Measurements from ENCODE around the gene GUCA2A. TPM values are rescaled to one million over a fixed set of nuclear protein-coding genes. Genes with fewer than 3 reads are reported as not detected.

Gene GUCA2A
- total RNA-seq, 1 donor from 2014 or later, result not detected

DNA sequence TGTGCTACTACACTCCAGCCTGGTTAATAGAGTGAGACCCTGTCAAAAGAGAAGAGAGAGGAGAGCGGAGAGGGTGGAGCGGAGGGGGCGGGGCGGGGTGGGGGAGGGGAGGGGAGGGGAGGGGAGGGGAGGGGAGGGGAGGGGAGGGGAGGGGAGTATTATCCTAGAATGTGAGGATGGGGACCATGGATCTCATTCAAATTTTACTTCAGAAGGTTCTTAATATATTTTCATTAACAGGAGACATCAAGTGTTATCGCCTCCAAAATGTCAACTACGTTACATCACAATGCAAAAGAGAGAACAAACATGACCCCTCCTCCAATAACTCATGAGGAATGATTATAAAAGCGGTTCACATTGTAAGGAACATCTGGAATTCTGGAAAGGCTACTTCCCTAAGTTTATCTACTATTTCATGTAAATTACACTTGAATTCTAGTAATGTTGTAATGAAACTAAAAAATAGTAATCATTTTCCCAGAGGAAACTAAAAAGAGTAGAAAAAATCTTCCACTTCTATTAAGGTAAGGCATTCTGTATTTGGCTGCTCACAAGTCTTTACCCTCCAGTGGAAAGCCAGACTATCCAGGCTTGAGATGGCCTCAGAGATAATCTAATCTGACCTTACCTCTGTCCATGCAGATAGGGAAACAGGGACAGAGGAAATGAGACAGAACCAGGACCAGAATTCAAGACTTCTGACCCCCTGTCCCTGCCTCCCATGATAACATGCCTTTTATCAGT lies 18.8 kb upstream of the GUCA2A start:
- H3K27ac ChIP-seq, result no peak overlapping the region
- peaks cover 17% of the 10 kb centered on the region for H3K4me1 ChIP-seq
- H3K9me3 ChIP-seq, result no peaks in the 10 kb centered on the region
- no peaks in the 10 kb centered on the region for H3K27me3 ChIP-seq
- H3K4me3 ChIP-seq, result no peak overlapping the region
- no peak for DNase-seq (ENCODE audit: extremely low spot score in 2 of 2)
- intact Hi-C loops (cut with DNase I), result no loop called here
- TF ChIP-seq POLR2A (IDR thresholded peaks at IDR 0.05) (no peak), CTCF (IDR thresholded peaks at IDR 0.05) (no peak), POLR2AphosphoS5 (IDR thresholded peaks at IDR 0.05; ENCODE audit: insufficient read depth in 1 of 2, low read depth in 1 of 2) (no peak)
- peaks cover 0 to 9% of the 10 kb centered on the region in 2 donors for H3K36me3 ChIP-seq

GRCh38 chr1:42181687-42182086 lies 17.1 kb upstream of the GUCA2A start:
- Histone ChIP-seq H3K9me3 (no peaks in the 10 kb centered on the region), H3K36me3 (peaks cover 0 to 5% of the 10 kb centered on the region in 2 donors)

DNA sequence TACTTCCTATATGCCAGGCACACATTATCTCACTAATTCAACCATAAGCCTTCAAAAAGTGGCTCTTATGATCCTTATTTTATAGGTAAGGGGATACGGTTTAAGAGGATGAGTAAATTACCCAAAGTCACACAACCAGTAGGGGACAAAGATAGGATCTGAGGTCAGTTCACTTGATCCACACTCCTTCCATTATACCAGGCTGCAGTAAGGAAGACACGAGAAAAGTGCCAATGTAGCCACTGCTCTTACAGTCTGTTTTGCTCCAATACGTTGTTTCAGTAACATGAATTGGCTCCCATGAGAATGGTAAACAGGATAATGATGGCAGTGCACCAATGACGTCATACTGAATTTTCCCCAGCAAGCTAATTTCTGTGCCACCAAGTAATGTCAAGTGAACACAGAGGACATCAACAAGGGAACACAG lies 15.4 kb upstream of the GUCA2A start:
- no peak for DNase-seq (ENCODE audit: extremely low spot score in 2 of 2)
- H3K36me3 ChIP-seq, result no peaks in the 10 kb centered on the region

More at GRCh38 chr1:42181687-42182086, 17.1 kb upstream of the GUCA2A start:
- TF ChIP-seq CTCF (IDR thresholded peaks at IDR 0.05), result no peak
- TF ChIP-seq POLR2AphosphoS5 (IDR thresholded peaks at IDR 0.05; ENCODE audit: insufficient read depth in 1 of 2, low read depth in 1 of 2), result no peak
- no peak for TF ChIP-seq POLR2A (IDR thresholded peaks at IDR 0.05)
- intact Hi-C loops (cut with DNase I), result no loop called here
- no peak overlapping the region for H3K27ac ChIP-seq
- H3K4me1 ChIP-seq, result peaks cover 34% of the 10 kb centered on the region
- DNase-seq (ENCODE audit: extremely low spot score in 2 of 2), result no peak
- H3K4me3 ChIP-seq, result no peak overlapping the region
- no peaks in the 10 kb centered on the region for H3K27me3 ChIP-seq

DNA sequence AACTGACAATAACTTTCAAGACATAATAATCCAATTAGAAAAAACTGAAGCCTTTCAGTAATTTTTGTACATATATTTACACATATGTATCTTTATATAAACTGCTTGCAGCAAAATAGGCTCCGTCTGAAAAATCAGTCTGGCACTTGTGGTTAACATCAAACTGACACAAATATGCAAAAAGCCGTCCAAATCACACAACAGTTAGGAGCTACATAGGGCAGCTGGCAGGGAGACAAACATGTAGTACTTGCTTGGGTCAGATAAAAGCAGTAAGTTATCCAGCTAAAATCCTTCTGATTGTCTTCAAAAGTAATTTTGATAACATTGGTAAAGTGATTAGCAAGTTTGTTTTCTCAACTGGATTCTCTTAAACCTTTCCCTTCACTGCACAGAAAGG lies 14.7 kb upstream of the GUCA2A start:
- Histone ChIP-seq H3K4me1 (peaks cover 40% of the 10 kb centered on the region), H3K4me3 (no peak overlapping the region), H3K27ac (no peak overlapping the region), H3K27me3 (no peaks in the 10 kb centered on the region), H3K9me3 (no peaks in the 10 kb centered on the region), H3K36me3 (no peaks in the 10 kb centered on the region)
- intact Hi-C loops (cut with DNase I), result loop anchor here (10.0 kb wide), 1 partner anchor 604 kb away; no protein-coding TSS in a partner anchor
- TF ChIP-seq POLR2AphosphoS5 (IDR thresholded peaks at IDR 0.05; ENCODE audit: insufficient read depth in 1 of 2, low read depth in 1 of 2), result no peak
- TF ChIP-seq POLR2A (IDR thresholded peaks at IDR 0.05), result no peak
- no peak for TF ChIP-seq CTCF (IDR thresholded peaks at IDR 0.05)
- no peak for DNase-seq (ENCODE audit: extremely low spot score in 2 of 2)

More for the DNA sequence above, 15.4 kb upstream of the GUCA2A start:
- Histone ChIP-seq H3K27me3 (no peaks in the 10 kb centered on the region), H3K4me3 (no peak overlapping the region), H3K27ac (peak overlapping the region; percentile 1), H3K9me3 (no peaks in the 10 kb centered on the region), H3K4me1 (peaks cover 36% of the 10 kb centered on the region)
- intact Hi-C loops (cut with DNase I), result loop anchor here (10.0 kb wide), 1 partner anchor 605 kb away; no protein-coding TSS in a partner anchor
- TF ChIP-seq POLR2A (IDR thresholded peaks at IDR 0.05) (no peak), POLR2AphosphoS5 (IDR thresholded peaks at IDR 0.05; ENCODE audit: insufficient read depth in 1 of 2, low read depth in 1 of 2) (no peak), CTCF (IDR thresholded peaks at IDR 0.05) (no peak)

DNA sequence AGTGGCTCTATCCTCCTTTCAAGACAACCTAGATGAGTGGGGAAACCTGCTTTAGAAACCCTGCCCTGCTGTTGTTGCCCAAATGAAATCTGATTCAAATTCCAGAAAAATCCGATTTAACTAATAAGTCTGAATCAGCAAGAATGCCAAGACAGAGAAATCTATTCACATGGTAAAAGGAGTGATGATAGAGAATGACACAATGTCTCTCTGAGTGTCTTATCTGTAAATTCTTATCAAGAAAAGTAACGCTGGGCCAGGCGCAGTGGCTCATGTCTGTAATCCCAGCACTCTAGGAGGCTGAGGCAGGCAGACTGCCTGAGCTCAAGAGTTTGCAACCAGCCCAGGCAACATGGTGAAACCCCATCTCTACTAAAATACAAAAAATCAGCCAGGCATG lies 13.7 kb upstream of the GUCA2A start:
- H3K4me3 ChIP-seq, result no peak overlapping the region
- DNase-seq (ENCODE audit: extremely low spot score in 2 of 2), result no peak
- H3K4me1 ChIP-seq, result peaks cover 48% of the 10 kb centered on the region
- intact Hi-C loops (cut with DNase I), result loop anchor here (10.0 kb wide), 1 partner anchor 603 kb away; no protein-coding TSS in a partner anchor
- H3K27ac ChIP-seq, result no peak overlapping the region
- TF ChIP-seq CTCF (IDR thresholded peaks at IDR 0.05) (no peak), POLR2A (IDR thresholded peaks at IDR 0.05) (no peak), POLR2AphosphoS5 (IDR thresholded peaks at IDR 0.05; ENCODE audit: insufficient read depth in 1 of 2, low read depth in 1 of 2) (no peak)
- no peaks in the 10 kb centered on the region for H3K9me3 ChIP-seq
- H3K36me3 ChIP-seq, result no peaks in the 10 kb centered on the region
- H3K27me3 ChIP-seq, result no peaks in the 10 kb centered on the region
